GM21786 (cell line): Measurements from ENCODE around the gene RPS6KA5.
"Not testable (repeated sequence)": the region's sequence is repeated elsewhere in the genome, so short reads cannot be mapped to it uniquely, and the experiment has no call there.

ENCODE experiments used
- ATAC-seq: cut with Tn5 transposase; IDR thresholded peaks from one replicate; pipeline ENCODE4 v1.9.1; 2021; ENCODE audit not compliant: unreplicated experiment

The RPS6KA5 gene

DNA sequence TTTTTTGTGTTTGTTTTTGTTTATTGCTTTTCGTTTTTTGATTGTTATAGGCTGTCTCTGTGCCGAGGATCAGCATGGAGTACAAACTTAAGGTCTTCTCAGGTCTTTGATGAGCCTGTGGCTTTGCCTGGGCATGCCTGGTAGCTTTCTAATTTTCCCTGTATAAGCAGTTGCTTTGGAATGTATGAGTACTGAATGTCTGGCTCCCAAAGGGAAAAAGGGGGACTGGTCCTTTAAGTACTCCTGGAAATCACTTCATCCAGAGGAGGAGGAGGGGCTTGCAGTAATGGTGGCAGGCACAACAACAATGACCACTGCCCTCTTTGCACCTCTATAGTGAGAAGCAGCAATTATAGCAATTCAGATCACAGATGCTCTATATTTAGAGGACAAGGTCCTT, 176.7 kb downstream of the RPS6KA5 start:
- no peak for ATAC-seq

DNA sequence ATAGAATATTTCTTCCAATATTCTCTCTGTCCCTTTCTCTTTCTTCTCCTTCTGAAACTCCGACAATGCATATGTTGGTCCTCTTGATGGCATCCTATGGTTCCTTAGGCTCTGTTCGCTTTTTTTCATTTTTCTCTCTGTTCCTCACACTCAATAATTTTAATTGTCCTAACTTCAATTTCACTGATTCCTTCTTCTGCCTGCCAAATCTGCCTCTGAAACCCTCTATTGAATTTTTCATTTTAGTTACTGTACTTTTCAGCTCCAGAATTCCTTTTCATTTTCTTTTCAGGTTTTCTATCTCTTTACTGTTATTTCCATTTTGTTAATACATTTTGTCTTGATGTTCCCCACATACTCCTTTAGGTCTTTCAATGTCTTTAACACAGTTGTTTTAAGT, 177.2 kb downstream of the RPS6KA5 start:
- ATAC-seq = no peak

DNA sequence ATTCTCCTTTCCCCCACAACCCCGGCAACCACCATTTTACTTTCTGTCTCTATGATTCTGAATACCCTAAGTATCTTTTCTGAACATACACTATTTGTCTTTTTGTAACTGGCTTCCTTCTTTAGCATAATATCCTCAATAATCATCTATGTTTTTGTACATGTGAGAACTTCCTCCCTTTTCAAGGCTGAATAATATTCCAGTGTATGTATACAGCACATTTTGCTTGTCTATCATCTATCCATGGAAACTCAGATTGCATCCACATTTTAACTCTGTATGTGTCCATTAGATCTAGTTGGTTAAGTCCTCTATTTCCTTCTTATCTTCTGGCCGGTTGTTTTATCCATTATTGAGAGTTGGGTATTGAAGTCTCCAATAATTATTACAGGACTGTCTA, 180.2 kb downstream of the RPS6KA5 start:
- ATAC-seq = no peak

DNA sequence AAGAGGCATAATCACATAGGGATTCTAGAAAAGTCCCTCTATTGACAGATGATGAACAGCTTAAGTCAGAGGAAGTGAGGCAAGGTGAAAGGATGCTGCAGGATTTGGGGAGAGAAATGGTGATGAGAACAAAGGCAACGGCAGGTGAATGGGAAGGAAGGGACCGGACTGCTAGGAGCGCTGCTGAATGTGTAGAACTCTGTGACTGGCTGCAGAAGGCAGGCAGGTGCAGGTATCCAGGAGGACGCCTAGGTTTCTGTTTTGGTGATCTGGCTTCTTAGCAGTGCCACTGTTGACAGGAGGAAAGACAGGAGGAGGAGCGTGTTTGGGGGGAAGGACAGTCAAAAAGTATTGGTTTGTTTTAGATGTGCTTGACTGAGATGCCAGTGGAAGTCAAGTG, 185.8 kb downstream of the RPS6KA5 start:
- ATAC-seq = no peak

DNA sequence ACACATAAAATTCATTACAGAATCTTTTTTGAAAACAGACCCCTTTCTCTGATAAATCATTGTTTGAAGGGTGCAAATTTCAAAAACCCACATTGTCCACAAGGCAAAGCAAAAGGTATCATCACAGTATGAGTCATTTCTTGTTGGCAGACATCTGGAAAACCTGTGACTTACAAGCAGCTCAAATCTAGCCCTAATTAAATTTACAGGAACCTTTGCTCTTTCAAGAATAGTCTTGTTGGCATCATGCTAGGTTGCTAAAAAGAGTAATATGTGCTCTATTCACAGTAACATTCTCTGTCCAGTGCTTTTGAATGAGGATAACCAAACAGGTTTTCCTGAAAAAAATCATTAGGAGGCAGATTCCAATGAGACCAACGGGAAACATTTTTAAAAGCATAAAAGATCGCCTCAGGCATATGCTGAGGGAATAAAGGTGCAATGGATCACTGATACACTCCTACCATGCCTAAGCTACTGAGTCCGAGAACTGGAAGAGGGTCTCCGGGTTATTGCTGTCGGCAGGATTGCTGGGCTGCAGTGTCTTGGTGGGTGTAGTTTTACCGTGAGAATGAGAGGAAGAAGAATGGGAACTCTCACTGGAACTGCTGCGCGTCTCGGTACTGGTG, 188.7 kb downstream of the RPS6KA5 start:
- no peak for ATAC-seq

DNA sequence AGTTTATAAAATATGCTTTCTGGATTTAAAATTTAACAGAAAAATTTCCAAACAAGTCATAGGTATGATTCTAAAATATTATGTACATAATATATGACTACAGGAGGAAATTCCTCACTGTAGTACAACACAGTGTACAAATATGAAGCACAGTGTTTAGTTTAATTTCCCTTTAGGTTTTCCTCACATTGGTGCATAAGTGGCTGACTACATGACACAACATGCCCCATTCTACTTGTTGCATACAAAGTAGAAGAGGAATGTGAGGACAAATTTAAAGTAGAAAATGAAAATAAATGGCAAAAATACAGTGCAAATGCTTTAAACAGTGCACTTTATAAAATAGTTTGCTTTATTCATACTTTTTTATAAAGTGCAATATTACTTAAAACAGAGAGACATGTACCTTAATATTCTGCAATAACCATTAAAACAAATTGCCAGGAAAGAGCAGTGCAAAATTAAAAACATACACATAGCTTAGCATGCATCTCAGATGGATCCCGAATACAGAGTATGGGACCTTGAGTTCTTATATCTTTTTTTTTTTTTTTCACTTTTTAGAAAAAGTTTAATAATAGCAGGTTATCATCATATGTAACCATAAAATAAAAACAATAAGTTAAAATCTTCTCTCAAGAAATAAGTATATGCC, 189.4 kb downstream of the RPS6KA5 start:
- ATAC-seq = no peak

DNA sequence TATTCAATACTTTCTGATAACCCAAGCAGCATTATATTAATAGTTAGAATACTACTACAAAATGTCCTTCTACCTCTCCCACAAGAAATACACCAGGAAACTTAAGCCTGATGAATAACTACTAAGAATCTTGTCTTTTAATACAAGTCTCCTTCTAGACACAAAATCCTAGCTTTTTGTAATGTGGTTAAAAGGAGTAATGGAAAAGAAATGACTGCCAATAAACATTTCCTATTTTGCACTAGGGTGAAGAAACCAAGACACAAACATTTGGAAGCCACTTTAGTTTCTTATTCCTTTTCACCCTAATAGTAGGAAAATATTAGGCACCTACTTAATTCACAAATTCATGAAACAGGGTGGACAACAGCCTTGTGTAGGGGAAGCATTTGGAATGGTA, 192.9 kb downstream of the RPS6KA5 start:
- ATAC-seq = no peak

DNA sequence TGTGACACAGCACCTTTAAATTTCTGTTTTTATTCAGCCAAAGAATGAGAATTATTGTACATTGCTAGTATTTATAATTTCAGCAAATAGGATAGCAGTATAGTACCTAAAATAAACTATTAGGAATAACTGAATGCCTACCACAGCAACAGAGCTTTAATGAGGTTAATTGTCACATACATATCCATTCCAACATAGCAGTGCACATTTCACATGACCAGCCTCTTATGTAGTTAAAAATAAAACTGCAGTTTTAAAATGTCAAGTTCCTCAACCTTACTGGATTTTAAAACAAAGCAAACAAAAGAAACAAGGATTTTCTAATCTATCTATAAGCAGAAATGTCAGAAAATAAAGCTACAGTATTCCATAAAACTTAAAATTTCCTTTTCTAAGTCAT, 193.6 kb downstream of the RPS6KA5 start:
- no peak for ATAC-seq

DNA sequence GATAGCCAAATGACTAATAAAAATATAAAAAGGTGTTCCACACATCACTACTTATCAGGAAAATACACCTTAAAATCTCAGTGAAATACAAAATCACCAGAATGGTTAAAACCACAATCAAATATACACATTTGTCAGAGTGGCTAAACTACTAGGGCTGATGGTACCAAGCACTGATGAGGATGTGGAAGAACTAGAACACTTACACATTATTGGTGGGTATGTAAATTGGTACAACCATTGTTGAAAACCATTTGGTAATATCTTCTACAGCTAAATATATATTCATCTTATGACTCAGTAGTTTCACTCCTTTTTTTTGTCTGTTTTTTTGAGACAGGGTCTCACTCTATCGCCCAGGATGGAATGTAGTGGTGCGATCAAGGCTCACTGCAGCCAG, 195.7 kb downstream of the RPS6KA5 start:
- ATAC-seq = no peak

DNA sequence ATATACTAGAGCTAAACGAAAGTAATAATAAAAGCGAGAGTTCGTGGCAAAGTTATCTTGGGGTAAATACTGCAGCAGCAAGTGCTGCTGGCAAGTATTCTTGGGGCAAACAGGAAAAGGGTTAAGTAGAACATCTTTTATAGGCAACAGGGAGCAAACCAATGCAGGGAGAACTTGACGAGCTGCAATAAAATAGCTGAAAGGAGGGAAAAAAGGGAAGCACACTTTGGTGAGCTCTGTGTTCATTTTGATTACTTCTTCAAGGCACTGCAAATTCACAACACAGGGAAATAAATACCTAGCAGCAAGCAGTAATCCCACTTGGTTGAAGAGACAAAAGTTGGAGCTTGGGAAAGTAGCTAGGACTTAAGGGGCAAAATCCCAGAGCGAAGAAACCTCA, 201.9 kb downstream of the RPS6KA5 start:
- no peak for ATAC-seq

DNA sequence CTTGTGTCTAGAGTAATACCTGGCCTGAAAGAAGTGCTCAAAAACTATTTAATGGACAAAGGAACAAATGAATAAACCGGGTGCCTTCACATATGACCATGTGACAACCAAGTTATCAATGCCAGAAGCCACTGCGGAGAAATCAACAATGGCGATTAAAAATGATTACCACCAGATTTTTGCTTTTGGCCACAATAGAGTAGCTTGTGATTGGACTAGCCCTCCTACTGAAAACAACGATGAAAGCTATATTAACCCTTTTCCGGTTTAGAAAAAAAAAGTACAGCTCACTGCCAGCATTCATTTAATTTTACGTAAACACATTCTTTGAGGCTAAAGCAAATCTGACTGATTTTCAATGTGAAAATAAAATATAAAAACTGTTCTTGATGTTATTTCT, 202.6 kb downstream of the RPS6KA5 start:
- ATAC-seq = no peak

DNA sequence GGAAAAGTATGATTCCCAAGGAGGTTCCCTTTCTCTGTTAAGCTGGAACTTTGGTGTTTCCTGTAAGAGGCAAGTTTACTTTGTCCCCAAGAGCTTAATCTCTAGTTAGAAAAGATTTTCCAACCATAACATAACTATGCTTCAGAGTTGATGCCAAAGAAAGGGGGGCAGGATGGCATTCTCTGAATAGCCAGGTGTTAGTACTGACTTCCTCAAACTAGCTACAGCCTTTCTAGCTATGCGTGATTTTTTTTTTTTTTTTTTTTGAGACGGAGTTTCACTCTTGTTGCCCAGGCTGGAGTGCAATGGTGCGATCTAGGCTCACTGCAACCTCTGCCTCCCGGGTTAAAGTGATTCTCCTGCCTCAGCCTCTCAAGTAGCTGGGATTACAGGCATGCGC, 204.3 kb downstream of the RPS6KA5 start:
- ATAC-seq = not testable (repeated sequence)

DNA sequence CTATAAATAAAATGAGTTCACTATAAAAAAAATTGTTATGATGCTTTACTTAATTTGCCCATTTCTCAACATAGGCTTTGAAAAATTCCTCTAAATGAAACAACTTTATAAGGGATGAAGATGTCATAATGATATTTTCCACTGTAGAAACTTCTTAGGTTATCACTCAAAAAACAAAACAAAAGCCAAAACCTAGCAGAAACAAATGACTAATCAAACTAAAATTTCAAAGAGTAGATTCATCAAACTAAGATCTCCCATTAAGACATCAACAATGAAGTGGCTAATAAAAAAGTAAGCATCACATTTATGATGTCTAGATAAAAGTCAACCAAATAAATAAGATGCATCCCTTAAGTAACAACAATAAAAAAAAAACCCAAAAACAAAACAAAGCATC, 207.3 kb downstream of the RPS6KA5 start:
- no peak for ATAC-seq

DNA sequence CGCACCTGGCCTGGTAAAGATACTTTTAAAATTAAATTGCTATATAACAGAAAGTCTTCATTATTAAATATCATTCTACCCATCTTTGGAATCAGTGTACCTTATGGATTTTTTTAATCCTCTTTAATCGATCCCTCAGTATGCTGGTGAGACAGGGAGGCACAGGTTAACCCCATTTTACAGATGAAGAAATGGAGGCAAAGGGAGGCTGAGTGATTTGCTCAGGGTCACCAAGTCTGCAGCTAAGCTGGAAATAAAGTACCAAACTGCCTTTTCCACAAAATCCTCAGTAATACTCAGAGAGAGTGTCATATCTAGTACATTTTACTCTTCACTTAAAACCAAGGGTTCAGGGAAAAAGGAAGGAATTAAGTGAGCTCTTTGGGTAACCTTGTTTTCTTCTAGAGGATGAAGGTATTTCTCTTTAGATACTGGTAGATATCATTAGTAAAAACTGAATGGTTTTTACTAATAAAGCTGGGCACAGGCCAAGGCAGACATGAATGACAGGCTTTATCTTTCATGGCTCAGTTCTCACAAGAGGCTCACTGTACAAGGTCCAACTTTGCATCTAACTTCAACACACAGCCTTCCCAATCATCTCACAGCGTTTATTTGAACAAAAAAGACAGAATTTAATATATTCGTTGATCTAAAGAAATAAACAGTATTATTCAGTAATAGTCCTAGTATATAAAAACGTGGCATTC, 209.0 kb downstream of the RPS6KA5 start:
- ATAC-seq = no peak

DNA sequence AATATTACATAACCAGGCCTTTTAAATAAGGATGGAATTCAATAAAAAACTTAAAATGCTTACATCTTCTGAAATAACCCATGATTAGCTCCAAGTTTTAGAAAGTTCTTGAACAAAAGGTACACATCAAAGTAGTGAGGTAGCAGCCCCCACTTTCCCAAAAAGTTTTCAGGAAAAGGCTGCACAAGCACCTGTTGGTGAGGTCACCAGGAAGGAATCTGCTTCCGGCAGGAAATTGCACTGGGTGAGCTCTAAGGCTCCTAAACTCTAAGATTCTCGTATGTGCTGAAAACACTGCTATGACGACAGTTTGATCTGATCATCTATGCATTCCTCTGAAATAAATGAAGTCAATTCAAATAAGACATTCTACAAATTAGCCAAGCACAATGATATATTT, 210.0 kb downstream of the RPS6KA5 start:
- no peak for ATAC-seq

DNA sequence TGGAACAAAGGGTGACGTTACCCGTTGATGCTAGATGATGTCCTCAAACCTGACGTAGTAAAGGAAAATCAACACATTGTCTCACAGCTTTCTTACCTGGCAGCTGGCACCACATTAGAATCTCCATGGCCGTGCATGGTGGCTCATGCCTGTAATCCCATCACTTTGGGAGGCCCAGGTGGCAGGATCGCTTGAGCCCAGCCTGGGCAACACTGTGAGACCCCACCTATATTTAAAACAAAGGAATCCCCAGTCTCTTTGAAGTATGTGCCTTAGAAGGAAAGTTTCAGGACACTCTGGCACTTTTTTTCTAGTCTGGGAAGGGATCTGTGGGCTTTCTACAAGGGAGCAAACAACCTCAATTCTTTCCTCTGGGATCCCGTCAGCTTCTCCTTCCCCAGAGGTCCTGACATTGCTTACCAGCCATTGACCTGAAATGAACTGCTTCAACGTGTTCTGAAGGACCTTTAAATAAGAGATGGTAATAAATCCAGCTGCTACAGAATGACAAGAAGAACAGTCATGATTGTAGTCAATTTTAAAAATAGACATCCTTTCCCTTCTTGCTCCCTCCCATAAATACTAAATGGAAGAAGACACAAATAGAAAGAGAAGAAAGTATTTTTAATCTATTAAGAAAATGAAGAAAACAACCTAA, 210.5 kb downstream of the RPS6KA5 start:
- no peak for ATAC-seq

DNA sequence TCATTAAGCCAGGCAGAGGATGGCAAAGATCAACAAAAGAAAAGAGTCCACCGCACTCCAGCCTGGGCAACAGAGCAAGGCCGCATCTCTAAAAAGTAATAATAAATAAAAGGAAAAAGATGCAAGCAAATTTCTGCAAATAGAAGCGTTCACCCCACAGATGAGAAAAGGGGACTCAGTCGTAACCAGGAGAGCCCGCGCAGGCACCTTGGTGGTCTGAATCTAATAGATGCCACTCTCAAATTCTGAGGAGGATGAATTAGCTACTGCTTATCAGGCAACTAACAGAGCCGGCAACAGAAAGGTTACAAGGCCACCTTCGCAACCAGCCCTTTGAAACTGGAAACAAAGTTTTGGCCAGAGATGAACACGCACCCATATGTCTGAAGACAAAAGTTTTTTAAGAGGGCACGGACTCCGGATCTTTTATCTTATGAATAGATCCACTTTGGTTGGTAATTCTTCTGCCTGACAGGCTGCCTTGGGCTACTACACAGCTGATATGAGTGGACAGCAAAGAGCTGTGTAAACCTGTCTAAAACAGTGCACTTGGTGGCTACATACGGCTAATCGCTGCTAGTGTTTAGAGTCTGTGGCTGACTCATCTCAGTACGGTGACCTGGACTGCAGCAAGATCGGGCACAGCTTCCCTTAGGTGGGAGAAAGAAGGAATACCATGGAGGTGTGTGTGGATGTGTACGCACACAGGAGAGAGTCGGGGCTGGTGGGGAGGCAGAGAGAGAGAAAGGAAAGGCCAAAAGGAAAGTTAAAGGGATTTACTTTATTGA, 211.3 kb downstream of the RPS6KA5 start:
- no peak for ATAC-seq

DNA sequence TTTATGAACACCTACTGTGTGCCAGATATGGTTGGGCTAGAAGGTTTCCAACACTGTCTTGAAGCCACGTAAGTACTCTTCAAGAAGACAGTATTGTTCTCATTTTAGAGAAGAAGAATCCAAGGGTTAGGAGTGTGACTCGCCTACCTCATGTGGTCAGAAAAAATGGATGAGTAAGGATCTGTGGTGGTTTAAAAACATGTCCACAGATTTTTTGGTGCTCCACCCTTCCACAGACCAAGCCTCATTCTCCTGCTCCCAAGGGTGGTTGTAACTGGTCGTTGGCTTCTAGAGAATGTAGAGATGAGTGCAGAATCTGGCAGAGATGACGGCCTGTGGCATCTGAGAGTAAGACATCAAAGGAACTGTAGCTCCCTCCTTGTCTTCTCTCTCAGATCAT, 213.9 kb downstream of the RPS6KA5 start:
- ATAC-seq = no peak

DNA sequence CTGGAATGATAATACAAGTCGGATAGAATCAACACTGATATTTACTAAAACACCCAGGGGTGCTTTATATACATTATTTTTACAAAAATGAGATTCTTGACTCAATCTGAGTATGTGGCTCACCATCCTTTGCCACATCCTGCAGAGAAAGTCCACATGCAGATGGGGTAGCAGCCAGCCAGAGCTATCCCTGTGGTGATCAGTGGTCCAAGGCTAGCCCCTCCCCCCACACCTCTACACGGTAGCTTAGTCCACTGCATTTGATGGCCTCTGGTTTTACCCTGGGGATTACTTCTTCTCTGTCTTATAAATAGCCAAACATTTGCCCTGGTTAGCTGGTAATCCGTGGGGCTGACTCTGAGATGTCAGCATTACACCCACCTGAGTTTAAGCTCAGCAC, 216.1 kb downstream of the RPS6KA5 start:
- ATAC-seq = no peak

DNA sequence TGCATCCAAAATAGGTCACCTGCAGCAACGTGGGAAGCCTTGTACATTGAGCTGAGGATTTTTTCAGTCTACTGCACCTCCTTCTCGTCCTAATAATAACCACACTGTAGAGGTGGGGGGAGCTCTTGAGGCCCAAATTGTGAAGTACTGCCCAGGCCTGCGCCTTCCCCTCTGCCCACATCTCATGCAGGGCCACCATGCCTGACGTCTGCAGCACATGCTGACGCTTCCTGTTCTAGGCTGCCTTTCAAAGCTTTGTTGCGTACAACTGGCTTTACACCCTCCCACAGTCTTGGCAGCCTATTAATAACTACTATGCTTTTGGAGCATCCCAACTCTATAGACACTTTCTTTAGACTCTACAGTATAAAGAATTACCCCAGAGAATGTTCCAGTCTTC, 217.7 kb downstream of the RPS6KA5 start:
- ATAC-seq = no peak

DNA sequence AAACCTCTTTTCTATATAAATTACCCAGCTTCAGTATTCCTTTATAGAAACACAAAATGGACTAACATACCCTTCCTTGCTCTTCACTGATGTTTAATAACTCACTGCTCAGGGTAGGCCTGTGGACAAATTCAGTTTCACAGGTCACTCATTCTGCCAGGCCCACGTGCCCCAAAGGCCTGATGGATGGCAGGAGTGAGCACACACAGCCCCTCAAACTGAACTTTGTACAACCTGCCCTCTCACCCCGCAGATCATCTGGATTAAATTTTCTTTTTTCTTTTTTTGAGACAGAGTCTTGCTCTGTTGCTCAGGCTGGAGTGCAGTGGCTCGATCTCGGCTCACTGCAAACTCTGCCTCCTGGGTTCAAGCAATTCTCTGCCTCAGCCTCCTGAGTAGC, 219.8 kb downstream of the RPS6KA5 start:
- ATAC-seq = not testable (repeated sequence)
